Lung (tissue), 12 donors: ENCODE results near the gene SHISA7. TPM values are rescaled to one million over a fixed set of nuclear protein-coding genes. Genes with fewer than 3 reads are reported as not detected.

Experiments used
- ATAC-seq: fragments of 200-7000 bp; cut with Tn5 transposase; one replicate; pipeline ENCODE4 v1.9.1; 2020; ENCODE audit warnings: moderate number of reproducible peaks; ENCODE audit not compliant: insufficient read depth, low FRiP score
- DNase-seq, 3 donors: peaks; one replicate each; pipeline ENCODE4 v3.0.0-alpha.2; 2013 to 2017
- H3K27ac ChIP-seq, 2 donors: one replicate each; pipeline ENCODE4 v1.5.1; 2013; ENCODE audit warnings: mild to moderate bottlenecking in 2 of 2, moderate library complexity in 2 of 2, control low read depth in 1 of 2, inconsistent platforms in 1 of 2, low read depth in 1 of 2, low read length in 1 of 2
- H3K27me3 ChIP-seq, 3 donors: one replicate each; pipeline ENCODE4 v1.5.1; 2013; ENCODE audit warnings: low read length in 2 of 3; ENCODE audit not compliant: control insufficient read depth in 3 of 3, insufficient read depth in 3 of 3
- H3K36me3 ChIP-seq, 4 donors: one replicate each; pipeline ENCODE4 v1.5.1; 2013; ENCODE audit warnings: low read length in 4 of 4, mild to moderate bottlenecking in 1 of 4, moderate library complexity in 1 of 4; ENCODE audit not compliant: control insufficient read depth in 4 of 4, insufficient read depth in 4 of 4
- H3K4me1 ChIP-seq, 5 donors: one replicate each; pipeline ENCODE4 v1.5.1; 2013; ENCODE audit warnings: low read length in 5 of 5, mild to moderate bottlenecking in 2 of 5, moderate library complexity in 1 of 5; ENCODE audit not compliant: control insufficient read depth in 5 of 5, insufficient read depth in 5 of 5
- H3K4me3 ChIP-seq: one replicate; pipeline ENCODE4 v1.5.1; 2013; ENCODE audit warnings: mild to moderate bottlenecking, control low read depth, moderate library complexity
- H3K9ac ChIP-seq, 2 donors: one replicate each; pipeline ENCODE4 v1.5.1; 2013; ENCODE audit warnings: low read length in 2 of 2, control low read depth in 1 of 2; ENCODE audit not compliant: insufficient read depth in 1 of 2
- H3K9me3 ChIP-seq, 4 donors: one replicate each; pipeline ENCODE4 v1.5.1; 2013; ENCODE audit warnings: low read length in 3 of 4, mild to moderate bottlenecking in 1 of 4, moderate library complexity in 1 of 4; ENCODE audit not compliant: control insufficient read depth in 4 of 4, insufficient read depth in 3 of 4
- CTCF ChIP-seq: IDR thresholded peaks from 2 replicates; pipeline ENCODE4 v1.5.1; 2012; ENCODE audit warnings: mild to moderate bottlenecking; ENCODE audit errors: control extremely low read depth, extremely low read depth
- WGBS, 2 donors: extraction: QIAGEN DNeasy Blood & Tissue Kit; methylation state at CpG; one replicate each; pipeline ENCODE4 v1.1.7; 2013; 5-methylcytosine and 5-hydroxymethylcytosine counted together
- polyA plus RNA-seq, 2 donors: library from polyadenylated mRNA; stranded (reverse); fragments of 200-250 nt; gene quantifications; one replicate each; pipeline ENCODE4 v1.2.1, GENCODE V29; 2013
- total RNA-seq, 2 donors: library from RNA; depleted of rRNA in 1 of 2; stranded (reverse); fragments of >200 nt in 1 of 2; gene quantifications; one replicate each; pipeline ENCODE4 v1.2.1, GENCODE V29; 2014 to 2021
- donor health status: control.
- donor health status: control.
- donor health status: Bipolar disorder and iron deficiency.
- donor health status: healthy.
- donor health status: DM: yes; HTN: yes; CAD: no.

The SHISA7 gene
- total and polyA plus RNA-seq, 4 donors: 0.03 to 0.14 TPM; not detected in 2

DNA sequence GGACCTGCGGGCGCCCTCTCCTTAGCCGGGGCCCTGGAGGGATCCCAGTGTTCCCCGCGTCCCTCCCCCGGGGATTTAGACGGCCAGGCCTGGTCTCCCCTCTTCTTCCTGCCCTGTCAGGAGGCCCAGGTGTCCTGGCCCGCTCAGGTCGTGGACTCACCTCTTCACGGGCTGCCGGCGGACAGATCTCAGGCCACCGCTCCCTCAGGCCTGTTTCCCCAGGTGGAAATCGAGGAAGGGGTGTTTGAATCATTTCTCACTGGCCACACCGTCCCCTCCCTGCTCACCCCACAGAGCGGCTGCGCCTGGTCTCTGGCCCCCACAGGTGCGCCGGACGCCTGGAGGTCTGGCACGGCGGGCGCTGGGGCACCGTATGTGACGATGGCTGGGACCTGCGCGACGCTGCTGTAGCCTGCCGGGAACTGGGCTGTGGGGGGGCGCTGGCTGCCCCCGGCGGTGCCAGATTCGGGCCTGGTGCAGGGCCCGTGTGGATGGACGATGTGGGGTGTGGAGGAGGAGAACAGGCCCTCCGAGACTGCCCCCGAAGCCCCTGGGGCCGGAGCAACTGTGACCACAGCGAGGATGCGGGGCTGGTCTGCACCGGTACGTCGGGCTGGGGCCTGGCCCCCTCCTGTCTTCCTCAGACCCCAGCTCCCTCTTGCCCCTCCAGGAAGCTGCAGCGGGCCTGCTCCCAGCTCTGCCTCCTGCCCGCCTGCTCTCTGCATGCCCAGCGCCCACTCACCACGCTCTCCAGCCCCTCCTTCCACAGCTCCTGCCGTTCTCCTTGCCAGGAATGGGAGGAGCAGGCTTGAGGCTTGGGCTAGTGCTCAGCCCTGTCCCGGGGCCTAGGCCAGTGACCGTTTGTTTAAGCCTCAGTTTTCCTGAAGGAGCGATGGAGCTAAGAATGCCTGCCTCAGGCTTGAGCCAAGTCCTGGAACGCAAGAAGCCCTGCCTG lies 47.7 kb upstream of the SHISA7 start:
- 79 to 80% methylated on average over 50 to 52 of the region's 52 CpGs for WGBS, 2 donors
- no peak overlapping the region for H3K9ac ChIP-seq
- ATAC-seq (no peak), DNase-seq (peak in 1 of 3 donors; percentile 10)
- H3K4me3 ChIP-seq: no peak overlapping the region
- H3K36me3 ChIP-seq: no peaks in the 10 kb centered on the region
- H3K27me3 ChIP-seq: peaks cover 0 to 3% (median 0%) of the 10 kb centered on the region in 3 donors
- peaks cover 0 to 2% (median 0%) of the 10 kb centered on the region in 4 donors for H3K9me3 ChIP-seq
- no peak overlapping the region for H3K27ac ChIP-seq
- no peak for TF ChIP-seq CTCF
- peaks cover 0 to 41% (median 11%) of the 10 kb centered on the region in 5 donors for H3K4me1 ChIP-seq

DNA sequence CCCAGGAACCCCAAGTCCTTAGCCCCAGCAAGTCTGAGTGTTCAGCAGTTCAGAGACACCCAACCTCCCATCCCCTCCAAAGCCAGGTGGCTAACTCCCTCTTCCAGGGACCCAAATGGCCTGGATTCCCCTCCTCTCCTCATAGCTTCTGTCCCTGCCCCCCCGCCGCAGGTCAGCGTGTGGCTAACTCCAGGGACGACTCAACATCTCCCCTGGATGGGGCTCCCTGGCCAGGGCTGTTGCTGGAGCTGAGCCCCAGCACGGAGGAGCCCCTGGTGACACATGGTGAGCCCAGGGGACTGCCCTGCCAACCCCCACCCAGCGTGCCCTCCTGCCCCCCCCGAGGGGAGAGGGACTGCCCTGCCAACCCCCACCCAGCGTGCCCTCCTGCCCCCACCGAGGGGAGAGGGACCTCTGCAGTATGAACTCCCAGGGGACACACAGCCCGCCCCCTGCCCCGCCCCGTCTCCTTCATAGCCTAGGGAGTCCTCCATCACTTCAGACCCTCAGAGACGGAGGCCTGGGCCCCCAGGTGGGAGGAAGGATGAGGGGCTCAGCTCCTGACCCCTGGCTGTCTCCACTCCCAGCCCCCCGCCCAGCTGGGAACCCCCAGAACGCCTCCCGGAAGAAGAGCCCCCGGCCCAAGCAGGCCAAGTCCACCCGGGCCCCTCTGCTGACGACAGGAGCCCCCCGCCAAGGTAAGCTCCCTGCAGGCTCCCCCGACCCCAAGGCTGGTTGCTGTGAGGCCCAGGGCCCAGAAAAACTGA lies 46.8 kb upstream of the SHISA7 start:
- Histone ChIP-seq H3K27ac (no peak overlapping the region), H3K27me3 (peaks cover 0 to 3% (median 0%) of the 10 kb centered on the region in 3 donors), H3K4me3 (no peak overlapping the region), H3K9me3 (peaks cover 0 to 2% (median 0%) of the 10 kb centered on the region in 4 donors), H3K36me3 (no peaks in the 10 kb centered on the region), H3K9ac (no peak overlapping the region), H3K4me1 (peaks cover 0 to 46% (median 12%) of the 10 kb centered on the region in 5 donors)
- ATAC-seq (no peak), DNase-seq (no peak)
- no peak for TF ChIP-seq CTCF
- 68 to 70% methylated on average over 19 to 21 of the region's 21 CpGs for WGBS, 2 donors

DNA sequence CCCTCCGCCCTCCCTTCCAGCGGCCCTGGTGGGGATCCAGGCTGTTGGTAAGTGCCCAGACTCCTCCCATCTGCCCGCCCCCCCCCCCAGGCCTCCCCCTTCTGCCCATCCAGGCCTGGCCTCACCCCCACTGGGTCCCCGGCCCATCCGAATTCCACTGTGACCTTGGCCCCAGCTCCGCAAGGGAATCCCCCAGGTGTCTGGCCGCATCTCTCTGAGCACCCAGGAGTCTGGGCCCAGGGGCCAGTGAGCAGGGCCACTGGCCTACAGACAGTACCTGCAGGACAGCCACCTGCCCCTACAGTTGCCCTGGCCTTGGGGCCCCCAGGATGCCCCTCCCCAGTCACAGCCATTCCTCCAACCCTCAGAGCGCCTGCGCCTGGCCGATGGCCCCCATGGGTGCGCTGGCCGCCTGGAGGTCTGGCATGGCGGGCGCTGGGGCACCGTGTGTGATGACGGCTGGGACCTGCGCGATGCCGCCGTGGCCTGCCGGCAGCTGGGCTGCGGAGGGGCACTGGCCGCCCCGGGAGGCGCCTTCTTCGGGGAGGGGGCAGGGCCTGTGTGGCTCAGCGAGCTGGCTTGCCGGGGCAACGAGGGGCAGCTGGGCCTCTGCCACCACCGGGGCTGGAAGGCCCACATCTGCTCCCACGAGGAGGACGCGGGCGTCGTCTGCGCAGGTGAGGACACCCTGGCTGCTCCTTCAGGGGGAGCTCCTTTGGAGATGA lies 46.0 kb upstream of the SHISA7 start:
- ATAC-seq (no peak), DNase-seq (peak in 1 of 3 donors; percentile 22)
- Histone ChIP-seq H3K27me3 (peaks cover 0 to 3% (median 0%) of the 10 kb centered on the region in 3 donors), H3K36me3 (no peaks in the 10 kb centered on the region), H3K4me1 (peaks cover 3 to 50% (median 14%) of the 10 kb centered on the region in 5 donors), H3K9ac (no peak overlapping the region), H3K27ac (no peak overlapping the region), H3K9me3 (no peaks in the 10 kb centered on the region), H3K4me3 (no peak overlapping the region)
- no peak for TF ChIP-seq CTCF
- 64 to 70% methylated on average over 35 to 36 of the region's 36 CpGs for WGBS, 2 donors
